ENCODE measurements around the gene CNNM2.

The CNNM2 gene

GRCh38 chr10:102917962-102918816 lies at the start of gene CNNM2:
CNNM2 (plus strand) TSS chr10:102918294; CDS start chr10:102918481, 187 bp downstream.
- DNase-seq: peak; percentile 98

GRCh38 chr10:102868911-102869257 lies 49.2 kb upstream of the CNNM2 start:
- DNase-seq: no peak

- DNase-seq: no peak
Measured at GRCh38 chr10:102869258-102870198, 48.6 kb upstream of the CNNM2 start, which contains the start of gene AS3MT. AS3MT (plus strand) TSS chr10:102869470; CDS start chr10:102869593, 123 bp downstream.

- DNase-seq: no peak
Measured at GRCh38 chr10:102870221-102870620, 47.9 kb upstream of the CNNM2 start.

GRCh38 chr10:102872163-102872562 lies 45.9 kb upstream of the CNNM2 start:
- no peak for DNase-seq

GRCh38 chr10:102876747-102877153 lies 41.3 kb upstream of the CNNM2 start:
- DNase-seq: no peak

- no peak for DNase-seq
Measured at GRCh38 chr10:102878629-102879028, 39.5 kb upstream of the CNNM2 start.

GRCh38 chr10:102880256-102880655 lies 37.8 kb upstream of the CNNM2 start:
- no peak for DNase-seq

- no peak for DNase-seq
Measured at GRCh38 chr10:102888048-102888447, 30.0 kb upstream of the CNNM2 start.

GRCh38 chr10:102894466-102895213 lies 23.5 kb upstream of the CNNM2 start:
- no peak for DNase-seq

- no peak for DNase-seq
Measured at GRCh38 chr10:102900006-102900405, 18.1 kb upstream of the CNNM2 start.

- no peak for DNase-seq
Measured at GRCh38 chr10:102904346-102904745, 13.7 kb upstream of the CNNM2 start.

GRCh38 chr10:102906507-102906906 lies 11.6 kb upstream of the CNNM2 start:
- no peak for DNase-seq

GRCh38 chr10:102914781-102915180 lies 3.3 kb upstream of the CNNM2 start:
- peak; percentile 17 for DNase-seq

- DNase-seq: no peak
Measured at GRCh38 chr10:102916173-102916572, 1.9 kb upstream of the CNNM2 start.

GRCh38 chr10:102917314-102917961 lies 656 bp upstream of the CNNM2 start:
- DNase-seq: peak; percentile 29

- DNase-seq: no peak
Measured at GRCh38 chr10:102918817-102919245, 737 bp downstream of the CNNM2 start.

- no peak for DNase-seq
Measured at GRCh38 chr10:102919246-102919959, 1.3 kb downstream of the CNNM2 start.

GRCh38 chr10:102919992-102920739 lies 2.1 kb downstream of the CNNM2 start:
- DNase-seq: no peak

GRCh38 chr10:102923601-102924000 lies 5.5 kb downstream of the CNNM2 start:
- DNase-seq: no peak

- no peak for DNase-seq
Measured at GRCh38 chr10:102926842-102927241, 8.7 kb downstream of the CNNM2 start.

All from GF-D8 (cell line).